Measurements from ENCODE around the gene PRR20D.
"Not testable (repeated sequence)": the region's sequence is repeated elsewhere in the genome, so short reads cannot be mapped to it uniquely, and the experiment has no call there.

Gene PRR20D

DNA sequence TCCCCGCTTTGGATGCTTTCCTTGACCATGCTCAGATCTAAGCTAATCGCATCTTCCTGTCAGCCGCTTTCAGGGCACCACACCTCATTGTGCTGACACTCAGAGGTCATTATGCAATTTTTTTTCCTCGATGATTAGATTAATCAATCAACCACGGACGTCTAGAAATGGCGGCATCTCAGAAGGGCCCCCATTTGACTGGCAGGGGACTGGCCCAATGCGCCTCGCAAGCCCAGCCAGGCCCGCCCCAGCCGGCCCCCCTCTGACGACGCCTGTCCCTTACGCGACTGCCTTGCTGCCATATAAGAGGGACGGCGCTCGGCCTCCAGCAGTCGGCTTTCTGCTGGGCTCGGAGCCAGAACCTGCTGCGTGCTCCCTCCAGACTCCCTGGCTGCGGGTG, at the start of gene PRR20D:
TSS of gene PRR20D (plus strand) at position 301 of the 400 bp plus-strand sequence. CDS start 387 bp downstream, outside the sequence.
- DNase-seq, result not testable (repeated sequence)

DNA sequence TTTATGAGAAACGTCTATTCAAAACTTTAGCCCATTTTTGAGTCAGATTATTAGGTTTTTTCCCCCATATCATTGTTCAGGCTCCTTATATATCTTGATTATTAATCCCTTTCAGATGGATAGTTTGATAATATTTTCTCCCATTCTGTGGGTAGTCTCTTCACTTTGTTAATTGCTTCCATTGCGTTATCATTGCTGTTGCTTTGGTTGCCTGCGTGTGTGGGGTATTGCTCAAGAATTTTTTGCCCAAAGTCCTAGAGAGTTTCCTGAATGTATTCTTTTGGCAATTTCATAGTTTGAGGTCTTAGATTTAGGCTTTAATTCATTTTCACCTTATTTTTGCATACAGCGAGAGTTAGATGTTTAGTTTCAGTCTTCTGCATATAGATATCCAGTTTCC, 45.5 kb upstream of the PRR20D start:
- DNase-seq, result no peak

DNA sequence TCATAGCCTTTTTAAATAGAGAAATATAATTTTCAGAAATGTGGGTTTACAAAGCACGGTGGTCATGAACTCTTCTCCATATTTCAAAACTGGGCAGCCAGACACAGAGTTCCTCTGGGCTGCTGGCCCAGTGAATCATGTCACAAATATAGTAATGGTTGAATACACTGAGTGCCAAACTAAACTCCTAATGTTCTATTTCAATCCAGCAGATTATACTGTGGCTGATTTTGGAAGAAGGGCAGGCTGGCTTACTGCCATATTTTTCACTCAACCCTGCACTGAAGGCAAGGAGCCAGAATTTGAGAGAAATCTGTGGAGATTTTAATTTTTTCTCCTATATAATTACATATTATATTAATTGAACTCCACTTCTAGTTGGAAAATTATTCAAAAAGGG, 36.8 kb upstream of the PRR20D start:
- no peak for DNase-seq

DNA sequence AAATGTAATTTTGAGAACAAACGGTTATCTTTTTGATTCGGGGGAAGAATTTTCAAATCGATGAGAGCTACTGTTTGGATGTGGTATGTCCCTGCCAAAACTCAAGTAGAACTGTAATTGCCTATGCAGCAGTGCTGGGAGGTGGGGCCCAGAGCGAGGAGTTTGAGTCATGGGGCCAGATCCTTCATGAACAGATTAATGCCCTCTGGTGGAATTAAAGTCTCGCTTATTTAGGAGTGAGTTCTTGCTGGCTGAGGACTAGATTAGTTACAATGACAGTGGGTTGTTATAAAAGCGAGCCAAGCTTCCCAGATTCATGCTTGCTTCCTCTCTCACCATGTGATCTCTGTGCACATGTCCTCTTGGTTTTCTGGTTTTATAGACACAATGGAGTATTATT, 31.5 kb upstream of the PRR20D start:
- DNase-seq, result peak; percentile 14

DNA sequence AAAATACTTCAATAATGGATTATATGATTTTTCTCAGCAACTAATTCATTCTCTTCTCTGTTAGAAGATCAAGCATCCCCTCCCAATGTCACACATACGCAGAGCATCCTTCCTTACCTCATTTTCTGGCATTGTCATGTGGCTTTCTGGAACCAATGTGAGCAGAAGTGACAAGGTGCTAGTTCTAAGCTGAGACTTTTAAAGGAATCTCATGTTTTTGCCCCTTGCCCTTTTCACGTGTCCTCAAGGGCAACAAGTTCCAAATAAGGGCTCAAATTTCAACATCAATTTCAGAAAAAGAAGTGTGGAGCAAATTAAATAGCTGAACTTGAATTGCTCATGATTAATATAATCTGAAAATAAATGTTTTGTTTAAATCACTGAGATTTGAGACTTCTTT, 24.3 kb upstream of the PRR20D start:
- no peak for DNase-seq

DNA sequence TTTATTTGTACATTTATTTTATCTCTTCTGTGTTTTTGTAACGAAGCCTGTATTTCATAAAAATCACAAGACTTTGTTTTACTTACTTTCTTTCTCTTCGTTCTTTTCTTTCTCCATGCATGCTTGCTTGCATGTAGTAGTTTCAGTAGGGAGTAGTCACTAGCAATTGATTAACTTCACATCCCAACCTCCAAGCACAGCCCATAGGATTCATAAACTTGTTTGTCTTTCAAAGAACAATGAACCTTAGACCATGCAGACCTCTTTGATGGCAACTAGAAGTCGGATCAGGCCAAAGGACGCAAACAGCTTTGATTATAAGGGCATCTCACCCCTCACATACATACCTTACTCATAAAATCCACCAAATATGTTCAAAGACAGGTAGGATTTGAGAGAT, 22.8 kb upstream of the PRR20D start:
- DNase-seq, result no peak

DNA sequence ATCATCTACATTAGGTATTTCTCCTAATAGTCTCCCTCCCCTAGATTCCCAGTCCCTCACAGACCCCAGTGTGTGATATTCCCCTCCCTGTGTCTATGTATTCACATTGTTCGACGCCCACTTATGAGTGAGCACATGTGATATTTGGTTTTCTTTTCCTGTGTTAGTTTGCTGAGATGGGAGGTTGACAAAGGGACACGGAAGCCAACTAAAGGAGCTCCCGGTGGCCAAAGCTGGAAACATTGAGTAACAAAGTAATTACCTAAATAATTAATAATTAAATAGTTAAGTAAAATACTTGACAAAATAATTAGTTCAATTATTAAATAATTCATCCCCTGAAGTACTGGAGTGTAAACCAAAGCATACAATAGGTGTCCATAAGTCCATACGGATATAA, 21.4 kb upstream of the PRR20D start:
- peak; percentile 9 for DNase-seq

DNA sequence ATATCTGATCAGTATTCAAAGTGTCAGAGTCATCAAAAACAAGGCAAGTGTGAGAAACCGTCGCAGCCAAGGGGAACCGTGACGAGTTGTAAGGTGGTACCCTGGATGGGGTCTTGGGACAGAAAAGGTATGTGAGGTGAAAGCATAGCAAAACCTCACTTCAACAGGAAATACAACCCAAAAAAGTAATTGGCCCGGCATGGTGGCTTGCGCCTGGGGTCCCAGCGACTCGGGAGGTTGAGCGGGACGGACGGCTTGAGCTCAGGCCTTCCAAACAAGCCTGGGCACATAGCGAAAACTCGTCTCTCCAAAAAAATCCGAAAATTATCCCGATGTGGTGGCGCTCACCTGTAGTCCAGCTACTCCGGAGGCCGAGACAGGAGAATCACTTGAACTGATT, 20.7 kb upstream of the PRR20D start:
- not testable (repeated sequence) for DNase-seq

DNA sequence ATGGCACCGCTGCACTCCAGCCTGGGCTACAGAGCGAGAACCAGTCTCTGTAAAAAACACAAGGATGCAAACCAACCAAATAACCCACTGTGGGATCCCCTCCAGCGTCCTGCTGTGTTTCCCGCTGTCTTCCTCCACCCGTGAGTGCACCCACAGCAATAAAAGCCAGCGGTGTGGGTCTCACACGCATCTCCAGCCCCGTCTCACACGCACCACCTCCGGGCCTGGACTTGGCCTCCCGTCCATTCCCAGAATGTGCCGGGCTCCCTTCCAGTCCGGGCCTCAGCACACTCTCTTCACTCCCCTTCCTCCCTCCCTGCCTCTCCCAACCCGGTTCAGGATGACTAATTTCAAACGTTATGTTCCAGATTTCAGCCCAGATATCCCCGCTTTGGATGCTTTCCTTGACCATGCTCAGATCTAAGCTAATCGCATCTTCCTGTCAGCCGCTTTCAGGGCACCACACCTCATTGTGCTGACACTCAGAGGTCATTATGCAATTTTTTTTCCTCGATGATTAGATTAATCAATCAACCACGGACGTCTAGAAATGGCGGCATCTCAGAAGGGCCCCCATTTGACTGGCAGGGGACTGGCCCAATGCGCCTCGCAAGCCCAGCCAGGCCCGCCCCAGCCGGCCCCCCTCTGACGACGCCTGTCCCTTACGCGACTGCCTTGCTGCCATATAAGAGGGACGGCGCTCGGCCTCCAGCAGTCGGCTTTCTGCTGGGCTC, 20.0 kb upstream of the PRR20D start, which contains the start of gene PRR20A:
TSS of gene PRR20A (plus strand) at position 684 of the 734 bp plus-strand sequence. CDS start 387 bp downstream, outside the sequence.
- DNase-seq, result not testable (repeated sequence)

DNA sequence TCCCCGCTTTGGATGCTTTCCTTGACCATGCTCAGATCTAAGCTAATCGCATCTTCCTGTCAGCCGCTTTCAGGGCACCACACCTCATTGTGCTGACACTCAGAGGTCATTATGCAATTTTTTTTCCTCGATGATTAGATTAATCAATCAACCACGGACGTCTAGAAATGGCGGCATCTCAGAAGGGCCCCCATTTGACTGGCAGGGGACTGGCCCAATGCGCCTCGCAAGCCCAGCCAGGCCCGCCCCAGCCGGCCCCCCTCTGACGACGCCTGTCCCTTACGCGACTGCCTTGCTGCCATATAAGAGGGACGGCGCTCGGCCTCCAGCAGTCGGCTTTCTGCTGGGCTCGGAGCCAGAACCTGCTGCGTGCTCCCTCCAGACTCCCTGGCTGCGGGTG, 13.2 kb upstream of the PRR20D start, which contains the start of gene PRR20B:
TSS of gene PRR20B (plus strand) at position 301 of the 400 bp plus-strand sequence. CDS start 387 bp downstream, outside the sequence.
- DNase-seq, result not testable (repeated sequence)

DNA sequence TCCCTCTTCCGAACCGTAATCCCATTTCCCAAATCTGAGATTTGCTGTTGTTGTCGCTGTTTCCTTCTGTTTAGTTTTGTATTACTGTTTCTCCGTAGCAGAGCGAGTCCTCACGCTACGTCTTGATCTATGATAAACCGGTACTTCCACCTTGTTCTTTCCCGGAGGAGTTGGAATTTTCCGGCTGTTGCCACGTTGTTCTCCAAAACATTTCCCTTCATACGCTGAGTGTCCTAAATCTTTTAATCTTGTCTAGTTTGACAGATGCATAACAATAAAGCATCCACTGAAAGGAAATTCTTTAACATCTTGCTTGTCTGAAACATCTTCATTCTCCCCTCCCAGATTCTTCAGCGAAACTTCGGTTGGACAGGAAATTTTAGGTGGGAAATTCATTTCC, 12.3 kb upstream of the PRR20D start:
- not testable (repeated sequence) for DNase-seq

DNA sequence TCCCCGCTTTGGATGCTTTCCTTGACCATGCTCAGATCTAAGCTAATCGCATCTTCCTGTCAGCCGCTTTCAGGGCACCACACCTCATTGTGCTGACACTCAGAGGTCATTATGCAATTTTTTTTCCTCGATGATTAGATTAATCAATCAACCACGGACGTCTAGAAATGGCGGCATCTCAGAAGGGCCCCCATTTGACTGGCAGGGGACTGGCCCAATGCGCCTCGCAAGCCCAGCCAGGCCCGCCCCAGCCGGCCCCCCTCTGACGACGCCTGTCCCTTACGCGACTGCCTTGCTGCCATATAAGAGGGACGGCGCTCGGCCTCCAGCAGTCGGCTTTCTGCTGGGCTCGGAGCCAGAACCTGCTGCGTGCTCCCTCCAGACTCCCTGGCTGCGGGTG, 6.7 kb upstream of the PRR20D start, which contains the start of gene PRR20C:
TSS of gene PRR20C (plus strand) at position 301 of the 400 bp plus-strand sequence. CDS start 387 bp downstream, outside the sequence.
- not testable (repeated sequence) for DNase-seq

DNA sequence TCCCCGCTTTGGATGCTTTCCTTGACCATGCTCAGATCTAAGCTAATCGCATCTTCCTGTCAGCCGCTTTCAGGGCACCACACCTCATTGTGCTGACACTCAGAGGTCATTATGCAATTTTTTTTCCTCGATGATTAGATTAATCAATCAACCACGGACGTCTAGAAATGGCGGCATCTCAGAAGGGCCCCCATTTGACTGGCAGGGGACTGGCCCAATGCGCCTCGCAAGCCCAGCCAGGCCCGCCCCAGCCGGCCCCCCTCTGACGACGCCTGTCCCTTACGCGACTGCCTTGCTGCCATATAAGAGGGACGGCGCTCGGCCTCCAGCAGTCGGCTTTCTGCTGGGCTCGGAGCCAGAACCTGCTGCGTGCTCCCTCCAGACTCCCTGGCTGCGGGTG, 6.5 kb downstream of the PRR20D start, which contains the start of gene PRR20E:
TSS of gene PRR20E (plus strand) at position 301 of the 400 bp plus-strand sequence. CDS start 387 bp downstream, outside the sequence.
- not testable (repeated sequence) for DNase-seq

DNA sequence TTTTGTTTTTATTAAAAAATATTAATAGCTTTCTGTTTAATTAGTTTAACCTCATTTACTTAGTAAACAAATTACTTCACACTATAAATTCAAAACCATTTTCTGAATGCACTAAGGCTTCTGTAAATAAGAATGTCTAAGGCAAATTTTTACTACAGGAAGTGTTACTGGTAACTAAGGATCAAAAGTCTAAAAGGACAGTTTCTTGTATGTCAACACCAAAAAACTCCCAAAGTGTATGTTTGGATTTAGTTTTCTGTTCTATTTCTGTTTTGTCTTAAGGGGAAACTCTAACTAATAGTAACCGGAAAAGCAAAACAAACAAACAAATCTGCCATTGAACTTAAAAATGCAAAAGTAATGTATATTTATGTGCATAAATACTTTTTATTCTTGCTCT, 31.2 kb downstream of the PRR20D start:
- no peak for DNase-seq

DNA sequence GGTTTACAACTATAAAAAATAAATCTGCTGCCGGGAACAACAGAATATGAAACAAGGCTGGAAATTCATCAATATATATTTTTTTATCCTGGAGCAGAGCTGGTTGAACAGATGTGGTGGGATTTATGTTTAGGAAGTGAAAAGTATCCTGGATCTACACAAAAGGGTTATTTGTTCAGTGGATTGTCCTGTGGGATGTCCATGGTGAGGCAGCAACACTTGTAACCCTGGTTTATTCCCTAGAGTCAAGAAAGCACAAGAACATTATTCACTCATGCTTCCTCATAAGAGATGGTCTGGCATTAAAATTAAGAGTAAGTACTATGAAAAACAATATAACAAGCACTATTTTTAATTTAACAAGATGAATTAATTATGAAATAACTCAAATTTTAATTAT, 52.6 kb downstream of the PRR20D start:
- no peak for DNase-seq
